DMS53 (cell line): ENCODE data around the gene HOXB5.

Source experiments
- DNase-seq: peaks from one replicate; lab custom pipeline; 2025; lab: John Stamatoyannopoulos, UW

Gene HOXB5

DNA sequence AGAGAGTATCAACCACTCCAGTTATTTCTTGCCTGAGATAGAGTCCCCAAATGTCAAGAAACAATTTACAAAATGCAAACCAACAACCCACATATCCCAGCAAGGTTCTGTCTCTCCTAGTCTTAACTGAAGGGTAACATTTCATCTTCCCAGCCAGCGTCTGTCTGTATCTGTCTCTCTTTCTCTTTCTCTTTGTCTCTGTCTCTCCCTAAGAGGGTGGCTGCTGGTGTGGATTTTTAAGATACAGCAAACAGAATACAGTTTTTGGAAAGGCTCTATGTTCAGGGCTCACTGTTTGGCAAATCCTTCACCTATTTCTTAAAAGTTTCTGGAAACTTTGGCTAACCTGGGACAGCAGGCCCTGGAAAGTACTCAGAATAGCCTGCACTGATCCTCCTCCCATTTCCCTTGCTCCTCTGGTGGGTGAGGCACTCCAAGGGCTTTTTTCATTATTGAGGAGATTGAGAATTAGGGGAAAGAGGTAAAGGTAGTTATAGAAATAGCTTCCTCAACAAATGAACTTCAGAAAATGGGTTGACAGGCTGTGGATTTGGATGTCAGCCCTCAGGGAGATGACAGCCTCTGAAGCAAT, 21.7 kb downstream of the HOXB5 start:
- DNase-seq, result no peak

DNA sequence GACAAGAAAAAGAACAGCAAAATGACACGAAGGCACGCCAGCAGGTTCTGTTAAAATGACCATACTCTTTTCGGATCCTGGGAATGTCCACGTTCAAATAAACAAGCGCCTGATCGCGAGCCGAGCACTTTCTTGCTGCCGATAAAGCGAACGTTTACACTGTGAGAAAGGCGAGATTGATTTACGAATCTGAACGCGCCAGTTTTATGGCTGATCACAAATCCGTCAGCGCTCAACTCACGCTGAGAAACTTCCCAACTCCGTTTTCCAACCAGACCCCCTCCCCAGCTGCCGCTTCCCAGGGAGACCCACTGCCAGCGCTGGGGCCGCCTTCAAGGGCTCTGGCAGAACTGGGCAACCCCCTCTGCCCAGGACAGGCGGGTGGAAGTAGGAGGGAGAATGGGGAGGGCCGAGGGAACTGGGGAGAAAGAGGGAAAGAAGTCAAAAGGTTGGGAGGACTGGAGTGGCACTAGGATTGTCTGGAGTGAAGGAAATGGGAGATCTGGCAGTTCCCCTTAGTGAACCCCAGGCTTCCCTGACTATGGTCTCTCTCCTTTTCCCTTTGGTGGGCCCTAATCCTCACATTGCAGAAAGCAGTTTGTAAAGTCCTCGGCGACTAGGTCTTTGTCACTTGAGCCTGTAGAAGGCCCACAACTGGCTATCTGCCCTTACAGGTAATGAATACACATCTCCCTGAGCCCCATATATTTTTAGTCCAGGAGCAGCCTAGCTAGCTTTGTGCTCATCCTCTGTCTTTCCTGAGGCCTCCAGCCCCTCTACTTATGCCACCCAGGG, 22.4 kb downstream of the HOXB5 start:
- no peak for DNase-seq

GRCh38 chr17:48570325-48571023, 23.1 kb downstream of the HOXB5 start:
- DNase-seq, result no peak

GRCh38 chr17:48569674-48570324, 23.8 kb downstream of the HOXB5 start:
- DNase-seq, result no peak

DNA sequence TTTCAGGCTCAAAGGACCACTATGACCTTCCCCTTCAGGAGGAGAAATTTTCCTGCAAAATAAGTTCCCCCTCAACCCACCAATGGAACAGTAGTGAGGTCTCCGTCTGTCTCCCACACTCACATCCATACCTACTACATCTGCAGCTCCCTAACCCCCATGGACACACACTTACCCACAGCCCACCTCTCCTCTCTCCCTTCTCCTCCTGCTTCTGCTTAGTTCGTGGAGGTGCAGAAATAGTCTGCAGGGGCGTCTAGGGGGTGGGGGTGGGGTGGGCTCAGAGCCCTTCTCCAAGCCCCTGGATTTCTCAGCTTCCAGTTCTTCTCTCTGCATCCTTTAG, 24.4 kb downstream of the HOXB5 start:
- DNase-seq, result no peak

DNA sequence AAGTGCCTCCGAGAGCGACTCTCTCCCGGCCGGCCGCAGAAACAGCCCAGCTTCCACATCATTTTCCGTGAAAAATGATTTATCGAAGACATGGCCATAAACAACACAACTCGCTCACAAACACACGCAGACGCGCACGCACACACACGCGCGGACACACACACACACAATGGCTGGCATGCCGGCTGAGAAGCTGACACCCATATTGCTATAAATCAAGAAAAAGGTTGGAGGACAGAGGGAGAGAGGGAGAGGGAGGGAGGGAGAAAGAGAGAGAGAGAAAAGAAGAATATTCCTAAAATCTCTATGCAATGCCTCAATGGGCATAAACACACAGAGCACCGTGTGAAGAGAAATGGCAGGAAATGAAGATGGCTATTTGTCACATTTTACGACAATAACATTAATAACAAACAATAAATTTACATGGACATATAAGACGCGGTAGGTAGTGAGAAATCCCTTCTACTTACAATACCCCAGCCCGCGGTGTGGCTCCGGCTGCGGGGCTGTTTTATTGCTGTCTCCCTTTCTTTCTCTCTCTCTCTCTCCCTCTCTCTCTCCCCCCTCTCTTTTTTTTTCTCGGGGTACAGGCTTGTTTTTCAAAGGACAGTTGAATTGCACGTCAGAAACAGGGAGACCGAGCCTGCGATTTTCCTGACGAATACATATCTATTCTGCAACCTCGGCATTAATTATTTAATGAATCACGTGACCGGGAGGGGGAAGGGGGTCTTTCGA, 24.9 kb downstream of the HOXB5 start:
- no peak for DNase-seq

DNA sequence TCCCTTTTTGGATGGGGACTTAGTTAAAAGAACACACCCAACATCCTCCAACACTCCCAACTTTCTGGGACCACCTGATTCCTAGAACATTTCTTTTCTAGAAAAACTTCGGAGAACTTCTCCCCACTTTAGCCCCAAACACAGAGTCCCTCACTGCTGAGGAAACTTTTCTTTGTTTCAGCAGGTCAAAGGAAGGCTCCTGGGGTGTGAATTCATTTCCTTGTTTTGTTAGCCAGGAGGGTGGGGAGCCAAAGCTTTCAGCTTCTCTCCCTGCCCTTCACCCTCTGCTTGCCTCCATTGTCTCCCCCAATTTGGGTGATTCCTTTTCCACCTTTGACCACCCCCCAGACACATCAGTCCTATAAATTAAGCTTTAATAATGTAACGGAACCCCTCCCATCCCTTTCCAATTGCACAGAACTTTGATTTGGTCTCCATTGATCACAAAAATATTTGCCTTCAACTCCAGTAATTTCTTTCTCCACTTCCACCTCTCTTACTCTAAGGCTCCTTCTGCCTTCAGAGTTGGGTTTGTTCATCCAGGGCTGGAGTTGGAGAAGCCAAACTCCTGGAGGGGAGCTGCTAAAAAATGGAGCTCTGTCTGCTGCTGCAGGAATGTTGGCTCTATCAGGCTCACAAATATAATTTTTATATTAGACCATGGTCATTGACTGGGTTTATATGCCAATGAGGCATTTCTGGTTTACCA, 25.8 kb downstream of the HOXB5 start:
- no peak for DNase-seq

DNA sequence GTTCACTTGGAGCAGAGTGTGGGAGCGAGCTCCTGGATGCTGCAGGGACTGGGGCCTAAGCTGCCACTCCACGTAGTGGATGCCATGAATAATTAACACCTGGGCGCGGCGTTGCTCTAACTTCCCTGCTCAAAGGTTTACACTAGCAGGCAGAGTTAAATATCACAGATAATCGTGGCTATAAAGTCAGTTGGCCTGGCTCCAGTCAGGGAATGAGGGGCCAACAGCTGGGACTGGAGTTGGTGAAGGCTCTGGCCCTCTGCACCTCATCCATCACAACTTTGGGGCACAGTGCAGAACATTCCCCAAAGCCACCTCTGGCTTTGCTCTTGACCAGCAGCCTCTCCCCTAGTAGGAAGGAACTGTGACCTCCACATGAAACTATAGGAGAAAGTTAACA, 26.4 kb downstream of the HOXB5 start:
- DNase-seq, result no peak

GRCh38 chr17:48566717-48567116, 26.9 kb downstream of the HOXB5 start:
- no peak for DNase-seq

DNA sequence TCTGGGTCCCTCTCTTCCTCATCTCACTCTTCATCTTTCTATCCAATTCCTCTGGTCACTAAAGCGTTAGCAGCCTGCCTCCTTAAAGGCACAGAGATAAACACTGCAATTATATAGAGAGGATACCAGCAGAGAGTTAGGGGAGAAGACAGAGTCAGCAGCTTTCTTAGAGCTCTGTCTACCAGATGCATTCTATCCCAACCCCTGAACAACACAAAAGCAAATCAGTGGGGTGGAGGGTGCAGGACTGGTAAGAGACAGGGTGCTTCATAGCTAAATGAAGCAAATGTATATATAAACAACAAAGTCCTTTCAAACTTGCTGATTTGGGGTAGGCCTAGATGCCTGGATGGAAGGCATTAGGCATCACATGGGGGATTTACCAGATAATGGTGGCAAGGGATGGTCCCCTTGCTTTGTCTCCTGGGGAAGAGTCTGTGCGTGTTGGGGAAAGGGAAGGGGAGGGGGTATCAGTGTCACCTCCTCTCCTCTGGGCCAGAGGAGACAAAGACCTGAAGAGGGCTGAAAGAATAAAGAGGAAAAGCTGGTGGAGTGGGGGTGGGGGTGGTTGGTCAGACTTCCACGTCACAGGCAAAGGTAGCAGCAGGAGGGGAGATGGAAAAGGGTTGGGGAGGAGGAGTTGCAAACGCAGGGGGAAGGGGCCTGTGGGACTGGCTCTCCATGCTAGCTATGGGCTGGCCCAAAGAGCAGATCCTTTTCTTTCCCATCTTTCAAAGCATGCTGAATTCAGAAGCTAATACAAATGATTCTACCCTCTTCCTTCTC, 27.5 kb downstream of the HOXB5 start:
- no peak for DNase-seq

DNA sequence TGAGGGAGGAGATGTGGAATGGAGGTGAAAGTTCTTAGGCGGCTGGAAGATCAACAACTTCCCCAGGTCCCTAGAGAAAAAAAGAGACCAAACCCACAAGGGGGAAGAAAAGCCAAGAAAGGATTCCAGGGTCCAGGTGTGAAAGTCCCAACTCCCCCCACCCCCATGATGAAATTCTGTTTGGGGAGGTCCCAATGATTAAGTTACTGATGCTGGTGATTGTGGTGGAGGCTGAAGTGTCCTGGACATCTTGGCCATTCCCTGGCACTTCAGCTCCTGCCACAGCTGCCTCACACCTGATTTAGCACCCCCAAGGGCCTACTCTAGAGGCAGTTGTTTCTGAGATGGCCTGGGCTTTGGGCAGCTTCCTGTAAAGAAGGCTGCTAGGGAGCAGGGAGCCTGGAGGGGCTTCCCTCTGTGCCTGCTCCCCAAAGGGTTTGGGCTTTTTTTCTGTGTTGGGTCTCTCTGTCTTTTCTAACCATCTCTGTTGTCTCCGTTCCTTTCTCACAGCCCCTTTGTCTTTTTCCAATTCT, 28.5 kb downstream of the HOXB5 start:
- no peak for DNase-seq

GRCh38 chr17:48564188-48565021, 29.2 kb downstream of the HOXB5 start:
- no peak for DNase-seq

GRCh38 chr17:48563867-48564187, 29.8 kb downstream of the HOXB5 start:
- DNase-seq, result no peak

DNA sequence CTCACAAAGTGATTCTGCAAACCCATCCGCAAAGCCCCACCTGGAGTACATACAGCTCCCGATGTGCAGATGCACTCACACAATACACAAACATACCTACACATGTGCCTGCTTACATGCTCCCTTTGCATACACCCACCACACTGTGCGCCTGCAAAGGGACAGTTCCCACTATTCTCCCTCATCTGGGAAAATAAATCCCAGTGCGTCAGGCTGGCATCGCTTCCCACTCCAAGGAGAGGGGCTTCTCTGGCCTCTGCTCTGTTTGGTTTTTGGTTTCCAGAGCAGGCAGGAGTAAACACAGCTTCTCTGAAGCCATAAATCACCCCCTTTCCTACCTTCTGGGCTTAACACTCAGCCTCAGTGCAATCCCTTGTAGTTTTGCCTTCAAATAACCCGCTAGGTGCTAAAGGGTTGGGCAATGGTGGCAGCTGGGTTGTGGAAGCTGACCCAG, 30.2 kb downstream of the HOXB5 start:
- DNase-seq, result no peak

- DNase-seq, result no peak
Observed at GRCh38 chr17:48562934-48563333, 30.6 kb downstream of the HOXB5 start.

DNA sequence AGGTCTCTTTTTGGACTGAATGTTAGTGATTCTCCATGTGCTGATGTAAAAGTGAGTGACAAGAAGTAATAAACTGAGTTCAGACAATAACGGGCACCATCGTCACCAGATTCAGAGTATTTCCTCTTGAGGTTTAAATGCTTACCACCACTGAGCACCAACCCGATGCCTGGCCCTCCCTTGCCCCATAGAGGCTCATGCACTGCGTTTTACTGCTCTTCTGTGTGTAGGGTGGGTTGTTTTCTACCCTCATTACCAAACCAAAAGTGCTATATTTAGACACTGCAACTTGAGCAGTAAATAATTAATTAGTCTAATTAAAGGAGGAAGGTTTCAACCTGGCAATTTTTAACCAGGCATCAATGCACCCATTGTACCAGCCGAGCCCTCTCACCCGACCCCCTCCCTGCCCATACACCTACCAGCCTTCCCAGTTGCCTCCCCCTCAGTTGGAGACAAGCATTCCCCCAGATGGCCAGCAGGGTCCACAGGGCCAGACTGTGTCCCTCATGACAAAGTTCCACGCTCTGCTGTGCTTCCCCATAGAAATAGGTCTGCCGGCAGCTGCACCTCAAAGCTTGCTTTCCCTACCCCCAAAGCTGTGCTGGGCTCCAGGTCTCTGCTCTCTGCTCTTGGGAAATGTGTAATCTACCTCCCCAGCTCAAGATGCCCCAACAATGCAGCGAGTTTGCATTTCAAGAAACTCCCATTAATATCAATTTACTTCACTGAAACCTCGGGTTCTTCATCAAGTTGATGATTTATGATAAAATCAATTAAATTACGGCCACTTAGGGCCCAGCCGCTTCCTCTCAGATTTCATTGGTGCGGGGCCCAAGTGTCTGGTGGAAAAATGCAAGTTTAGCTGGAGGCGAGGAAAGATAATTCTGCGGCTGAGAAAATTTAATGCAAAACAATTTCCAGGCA, 31.4 kb downstream of the HOXB5 start:
- DNase-seq, result peak; percentile 31

- DNase-seq, result no peak
Observed at GRCh38 chr17:48559840-48560817, 33.5 kb downstream of the HOXB5 start.
